ENCODE measurements around the gene XPNPEP1. TPM values are rescaled to one million over a fixed set of nuclear protein-coding genes. Genes with fewer than 3 reads are reported as not detected.

Gene XPNPEP1
- total RNA-seq, 2 donors from 2014 or later: 77.6 to 104 TPM

DNA sequence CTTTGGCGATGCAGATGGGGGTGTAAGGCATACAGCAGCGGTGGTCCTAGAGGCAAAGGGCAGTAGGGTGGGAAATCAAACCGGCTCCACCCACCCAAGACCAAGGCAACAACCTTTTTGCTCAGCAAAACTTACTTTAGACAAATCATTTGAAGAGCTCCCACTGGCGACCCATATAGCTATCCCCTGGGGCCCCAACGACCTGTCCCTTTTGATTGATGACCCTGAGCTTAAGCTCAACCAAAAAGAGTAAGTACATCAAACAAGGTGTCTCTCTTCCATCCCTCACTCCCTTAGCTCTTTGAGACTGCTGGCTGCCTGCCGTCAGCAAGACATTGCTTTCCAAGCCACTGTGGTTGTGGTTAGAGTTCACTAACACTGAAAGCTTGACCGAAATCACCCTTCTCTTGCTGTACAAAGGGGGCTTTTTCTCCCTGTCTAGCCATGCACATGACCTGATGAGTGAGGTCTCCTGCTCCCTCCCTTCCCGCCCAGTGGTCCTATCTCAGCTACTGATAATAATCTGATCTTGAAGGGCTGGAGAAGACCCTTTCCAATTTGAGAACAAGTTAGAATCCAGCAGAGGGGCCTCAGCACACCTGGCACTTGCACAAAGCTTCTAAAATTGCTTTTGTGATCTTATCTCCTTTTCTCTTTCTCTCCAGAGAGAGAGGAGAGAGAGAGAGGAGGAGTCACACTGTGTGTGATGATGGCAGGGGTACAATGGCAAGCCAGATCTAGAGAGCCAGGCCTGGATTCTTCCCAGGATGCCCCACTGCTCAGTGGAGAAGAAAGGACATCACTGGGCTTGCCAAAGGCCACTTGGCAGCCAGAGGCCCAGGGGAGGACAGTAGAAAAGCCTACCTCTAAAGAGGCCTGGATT is 42.2 kb downstream of the XPNPEP1 start:
- Histone ChIP-seq H3K9me3 (no peaks in the 10 kb centered on the region), H3K36me3 (replicated peaks in 1 of 2; ENCODE audit: insufficient read depth in 1 of 2, low read depth in 2 of 2) (peaks cover 0 to 32% of the 10 kb centered on the region in 2 donors), H3K4me3 (no peak overlapping the region), H3K27me3 (no peaks in the 10 kb centered on the region), H3K27ac (no peak overlapping the region), H3K4me1 (peaks cover 15% of the 10 kb centered on the region)
- intact Hi-C loops (cut with DNase I): loop anchor here (10.0 kb wide), 2 partner anchors 134 to 224 kb away; no protein-coding TSS in a partner anchor
- ATAC-seq (no peak), DNase-seq (no peak)
- TF ChIP-seq, protein P1, sequence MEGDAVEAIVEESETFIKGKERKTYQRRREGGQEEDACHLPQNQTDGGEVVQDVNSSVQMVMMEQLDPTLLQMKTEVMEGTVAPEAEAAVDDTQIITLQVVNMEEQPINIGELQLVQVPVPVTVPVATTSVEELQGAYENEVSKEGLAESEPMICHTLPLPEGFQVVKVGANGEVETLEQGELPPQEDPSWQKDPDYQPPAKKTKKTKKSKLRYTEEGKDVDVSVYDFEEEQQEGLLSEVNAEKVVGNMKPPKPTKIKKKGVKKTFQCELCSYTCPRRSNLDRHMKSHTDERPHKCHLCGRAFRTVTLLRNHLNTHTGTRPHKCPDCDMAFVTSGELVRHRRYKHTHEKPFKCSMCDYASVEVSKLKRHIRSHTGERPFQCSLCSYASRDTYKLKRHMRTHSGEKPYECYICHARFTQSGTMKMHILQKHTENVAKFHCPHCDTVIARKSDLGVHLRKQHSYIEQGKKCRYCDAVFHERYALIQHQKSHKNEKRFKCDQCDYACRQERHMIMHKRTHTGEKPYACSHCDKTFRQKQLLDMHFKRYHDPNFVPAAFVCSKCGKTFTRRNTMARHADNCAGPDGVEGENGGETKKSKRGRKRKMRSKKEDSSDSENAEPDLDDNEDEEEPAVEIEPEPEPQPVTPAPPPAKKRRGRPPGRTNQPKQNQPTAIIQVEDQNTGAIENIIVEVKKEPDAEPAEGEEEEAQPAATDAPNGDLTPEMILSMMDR (IDR thresholded peaks at IDR 0.05): no peak
- no peak for TF ChIP-seq POLR2A (IDR thresholded peaks at IDR 0.05)
- 85 to 86% methylated on average over 8 of the region's 8 CpGs for WGBS, 2 donors

DNA sequence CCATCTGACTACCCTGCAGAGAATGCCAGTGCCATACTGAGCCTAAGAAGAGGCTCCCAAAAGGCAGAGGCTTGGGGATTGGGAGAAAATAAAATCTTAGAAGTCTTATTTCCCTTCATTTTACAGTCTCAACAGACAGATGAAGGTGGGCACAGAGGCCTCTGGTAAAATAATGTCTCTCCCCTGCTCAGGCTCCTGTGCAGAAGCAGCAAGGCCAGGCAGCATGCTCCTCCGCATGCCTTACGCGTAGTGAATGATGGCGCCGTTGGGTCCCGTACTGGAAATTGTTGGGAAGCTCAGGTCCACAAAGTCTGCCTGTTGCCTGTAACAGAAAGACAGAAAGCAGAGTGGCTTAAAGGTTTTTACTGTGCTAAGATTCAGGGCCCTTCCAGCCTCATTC is 45.8 kb downstream of the XPNPEP1 start:
- Histone ChIP-seq H3K4me1 (peaks cover 17% of the 10 kb centered on the region), H3K4me3 (no peak overlapping the region), H3K27ac (no peak overlapping the region), H3K27me3 (no peaks in the 10 kb centered on the region), H3K36me3 (replicated peaks in 1 of 2; ENCODE audit: insufficient read depth in 1 of 2, low read depth in 2 of 2) (peaks cover 0 to 35% of the 10 kb centered on the region in 2 donors), H3K9me3 (no peaks in the 10 kb centered on the region)
- TF ChIP-seq, protein P1 (IDR thresholded peaks at IDR 0.05): no peak
- intact Hi-C loops (cut with DNase I): no loop called here
- 88 to 97% methylated on average over 6 of the region's 6 CpGs for WGBS, 2 donors
- DNase-seq: no peak
- no peak for ATAC-seq

DNA sequence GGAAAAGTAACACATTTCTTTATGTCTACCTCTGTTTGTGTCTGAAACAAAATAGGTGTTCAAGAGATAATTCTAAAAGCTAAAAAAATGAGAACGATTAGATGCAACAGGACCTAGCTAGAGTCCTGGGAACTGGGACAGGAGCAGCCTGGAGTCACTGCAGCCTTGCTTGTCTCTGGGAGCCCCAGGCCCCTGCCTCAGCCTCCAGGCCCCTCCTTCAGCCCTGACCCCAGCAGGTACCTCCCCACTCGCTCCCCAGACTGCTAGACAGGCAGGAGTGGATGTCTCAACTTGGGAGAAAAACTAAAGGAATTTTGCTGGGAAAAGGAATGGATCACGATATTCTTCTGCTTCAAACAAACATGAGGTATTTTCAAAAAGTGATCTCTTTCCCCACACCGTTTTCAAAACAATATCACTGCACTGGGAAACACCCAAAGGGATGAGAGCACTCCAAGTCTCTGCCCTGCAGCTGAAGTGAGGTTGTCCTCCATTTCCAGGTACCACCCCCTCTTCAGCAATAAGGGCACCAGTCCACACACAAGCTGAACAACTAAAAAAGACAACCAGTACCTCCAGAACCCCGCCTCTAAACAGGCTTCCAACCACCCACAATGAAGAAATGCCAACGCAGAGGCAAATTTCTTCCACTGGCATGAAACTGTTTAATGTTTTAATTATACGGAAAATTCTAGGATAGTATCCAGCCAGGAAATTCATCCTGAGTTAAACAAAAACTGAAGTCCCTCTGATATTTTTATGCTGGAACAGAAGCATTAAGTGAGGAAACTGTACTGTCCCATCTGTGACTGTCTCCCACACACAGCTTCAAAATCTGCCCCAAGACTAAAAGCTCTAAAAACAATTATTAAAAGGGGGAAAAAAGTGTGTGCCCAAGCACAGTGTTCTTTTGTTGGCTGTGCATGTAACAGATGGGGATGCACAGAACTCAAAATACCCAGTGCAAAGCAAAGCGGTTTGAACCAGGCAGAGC is 47.2 kb downstream of the XPNPEP1 start:
- ATAC-seq (no peak), DNase-seq (no peak)
- Histone ChIP-seq H3K27me3 (no peaks in the 10 kb centered on the region), H3K9me3 (no peaks in the 10 kb centered on the region), H3K4me3 (no peak overlapping the region), H3K27ac (peak overlapping the region in 3 of 4 donors; percentile 40 to 60 (median 56)), H3K36me3 (replicated peaks in 1 of 2; ENCODE audit: insufficient read depth in 1 of 2, low read depth in 2 of 2) (peaks cover 0 to 33% of the 10 kb centered on the region in 2 donors), H3K4me1 (peaks cover 17% of the 10 kb centered on the region)
- intact Hi-C loops (cut with DNase I): no loop called here
- 65 to 66% methylated on average over 8 of the region's 8 CpGs for WGBS, 2 donors
- no peak for TF ChIP-seq POLR2A (IDR thresholded peaks at IDR 0.05)
- TF ChIP-seq, protein P1 (IDR thresholded peaks at IDR 0.05): no peak

DNA sequence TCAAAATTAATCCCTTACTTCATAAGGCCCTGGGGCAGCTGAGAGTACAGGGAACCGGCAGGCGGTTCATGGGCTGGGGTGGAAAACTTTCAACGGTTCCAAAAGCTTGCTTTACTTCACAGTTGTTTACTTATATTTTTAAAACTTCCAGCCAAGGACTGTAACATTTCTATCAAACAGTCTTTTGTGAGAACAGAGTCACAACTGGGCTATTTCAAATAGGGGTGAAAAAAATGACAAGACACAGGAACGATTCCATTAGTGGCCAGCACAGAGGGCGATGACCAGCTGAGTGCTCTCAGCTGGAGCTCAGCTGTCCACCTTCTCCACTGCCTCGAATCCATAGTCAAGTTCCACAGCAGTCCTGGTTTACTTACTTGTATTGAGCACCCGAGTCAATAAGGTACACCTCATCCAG is 48.2 kb downstream of the XPNPEP1 start:
- 56 to 58% methylated on average over 7 of the region's 7 CpGs for WGBS, 2 donors
- intact Hi-C loops (cut with DNase I): no loop called here
- peak overlapping the region in 3 of 4 donors; percentile 40 to 60 (median 56) for H3K27ac ChIP-seq
- H3K9me3 ChIP-seq: no peaks in the 10 kb centered on the region
- ATAC-seq (peak; percentile 61), DNase-seq (no peak)
- no peaks in the 10 kb centered on the region for H3K27me3 ChIP-seq
- H3K4me1 ChIP-seq: peaks cover 17% of the 10 kb centered on the region
- peaks cover 0 to 32% of the 10 kb centered on the region in 2 donors for H3K36me3 ChIP-seq (replicated peaks in 1 of 2; ENCODE audit: insufficient read depth in 1 of 2, low read depth in 2 of 2)
- H3K4me3 ChIP-seq: no peak overlapping the region
- TF ChIP-seq POLR2A (IDR thresholded peaks at IDR 0.05): no peak
- TF ChIP-seq, protein P1 (IDR thresholded peaks at IDR 0.05): no peak
